ENCODE data around the gene EXOC2.

DNA sequence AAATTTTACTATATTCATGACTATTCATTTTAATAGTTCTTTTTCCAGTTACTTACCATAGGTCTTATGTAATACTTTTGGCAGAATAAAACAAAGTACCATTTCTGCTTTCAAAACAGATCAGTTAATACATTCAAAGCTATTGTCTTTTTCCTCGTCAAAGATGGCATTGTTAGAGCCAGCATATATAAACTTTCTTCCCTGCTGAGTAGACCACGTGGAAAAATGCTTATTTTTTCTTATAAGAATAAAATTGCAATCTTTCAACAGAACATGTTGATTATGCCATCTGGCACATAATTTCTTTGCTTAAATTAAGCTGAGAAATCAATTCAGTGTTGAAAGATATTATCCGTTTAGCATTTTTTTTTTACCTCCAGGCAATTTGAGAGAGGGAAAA is 34.9 kb upstream of the EXOC2 start:
- TF ChIP-seq, protein P1, sequence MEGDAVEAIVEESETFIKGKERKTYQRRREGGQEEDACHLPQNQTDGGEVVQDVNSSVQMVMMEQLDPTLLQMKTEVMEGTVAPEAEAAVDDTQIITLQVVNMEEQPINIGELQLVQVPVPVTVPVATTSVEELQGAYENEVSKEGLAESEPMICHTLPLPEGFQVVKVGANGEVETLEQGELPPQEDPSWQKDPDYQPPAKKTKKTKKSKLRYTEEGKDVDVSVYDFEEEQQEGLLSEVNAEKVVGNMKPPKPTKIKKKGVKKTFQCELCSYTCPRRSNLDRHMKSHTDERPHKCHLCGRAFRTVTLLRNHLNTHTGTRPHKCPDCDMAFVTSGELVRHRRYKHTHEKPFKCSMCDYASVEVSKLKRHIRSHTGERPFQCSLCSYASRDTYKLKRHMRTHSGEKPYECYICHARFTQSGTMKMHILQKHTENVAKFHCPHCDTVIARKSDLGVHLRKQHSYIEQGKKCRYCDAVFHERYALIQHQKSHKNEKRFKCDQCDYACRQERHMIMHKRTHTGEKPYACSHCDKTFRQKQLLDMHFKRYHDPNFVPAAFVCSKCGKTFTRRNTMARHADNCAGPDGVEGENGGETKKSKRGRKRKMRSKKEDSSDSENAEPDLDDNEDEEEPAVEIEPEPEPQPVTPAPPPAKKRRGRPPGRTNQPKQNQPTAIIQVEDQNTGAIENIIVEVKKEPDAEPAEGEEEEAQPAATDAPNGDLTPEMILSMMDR (optimal IDR thresholded peaks at IDR 0.05 in 1 of 3, IDR thresholded peaks at IDR 0.05 in 1 of 3, conservative IDR thresholded peaks at IDR 0.05 in 1 of 3; ENCODE audit: extremely low read depth in 1 of 3, insufficient read depth in 2 of 3, low read length in 3 of 3): no peak
- no peak for TF ChIP-seq EZH2 (IDR thresholded peaks at IDR 0.05; ENCODE audit: low read length)

Data from keratinocyte (primary cell).